Measurements from ENCODE around the gene BFSP1.

BFSP1 gene

GRCh38 chr20:17465236-17465635 lies 65.9 kb downstream of the BFSP1 start:
- DNase-seq (ENCODE audit: low read depth) = no peak

DNA sequence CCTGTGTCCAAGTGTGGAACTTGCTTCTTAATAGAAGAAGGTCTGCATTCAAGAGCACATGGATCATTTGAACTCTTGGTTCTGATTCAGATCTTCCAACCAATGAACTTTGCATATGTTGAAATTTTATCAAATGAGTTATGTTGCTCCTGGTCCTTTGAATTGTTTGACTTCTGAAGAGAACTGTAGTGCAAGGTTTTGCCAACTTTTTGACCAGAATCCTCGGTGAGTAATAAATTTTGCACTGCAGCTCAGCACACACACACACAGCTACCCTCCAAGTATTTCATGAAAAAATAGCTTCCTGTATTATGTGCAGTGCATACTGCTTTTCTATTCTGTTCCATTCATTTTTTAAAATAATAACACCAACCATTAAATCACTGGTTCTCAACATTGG lies 67.5 kb downstream of the BFSP1 start:
- DNase-seq (ENCODE audit: low read depth) = no peak

- no peak for DNase-seq (ENCODE audit: low read depth)
Observed at GRCh38 chr20:17461941-17462340, 69.2 kb downstream of the BFSP1 start.

GRCh38 chr20:17460119-17460518 lies 71.1 kb downstream of the BFSP1 start:
- DNase-seq (ENCODE audit: low read depth) = no peak

- DNase-seq (ENCODE audit: low read depth) = no peak
Observed at GRCh38 chr20:17457588-17458190, 73.5 kb downstream of the BFSP1 start.

GRCh38 chr20:17457079-17457478 lies 74.1 kb downstream of the BFSP1 start:
- no peak for DNase-seq (ENCODE audit: low read depth)

DNA sequence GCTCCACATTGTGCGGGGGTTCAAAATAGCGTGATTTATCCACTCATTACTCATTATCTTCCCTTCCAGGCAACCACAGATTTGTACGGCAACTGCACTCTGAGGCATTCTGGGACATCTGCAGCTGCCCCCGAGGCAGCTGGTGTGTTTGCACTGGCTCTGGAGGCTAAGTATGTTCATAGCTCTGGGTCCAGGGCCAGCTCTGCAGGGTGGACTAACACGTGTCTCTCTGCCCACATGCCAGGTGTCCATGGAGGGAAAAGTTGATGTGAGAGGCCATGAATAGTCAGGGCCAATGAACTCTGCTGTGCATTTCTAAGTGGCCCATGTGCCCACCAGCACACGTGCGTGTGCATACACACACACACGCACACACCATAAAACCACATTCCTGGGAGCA lies 74.9 kb downstream of the BFSP1 start:
- no peak for DNase-seq (ENCODE audit: low read depth)

DNA sequence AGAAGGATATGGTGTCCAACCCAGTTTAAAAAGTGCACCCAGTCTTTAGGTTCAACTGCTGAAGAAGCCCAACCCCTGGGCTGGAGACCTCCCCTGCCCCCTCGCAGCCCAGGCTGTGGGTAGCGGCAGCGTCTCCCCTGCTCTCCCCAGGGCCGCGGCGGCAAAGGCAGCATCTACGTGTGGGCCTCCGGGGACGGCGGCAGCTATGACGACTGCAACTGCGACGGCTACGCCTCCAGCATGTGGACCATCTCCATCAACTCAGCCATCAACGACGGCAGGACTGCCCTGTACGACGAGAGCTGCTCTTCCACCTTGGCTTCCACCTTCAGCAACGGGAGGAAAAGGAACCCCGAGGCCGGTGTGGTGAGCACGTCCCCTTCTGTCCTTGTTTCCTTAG lies 77.6 kb downstream of the BFSP1 start:
- no peak for DNase-seq (ENCODE audit: low read depth)

DNA sequence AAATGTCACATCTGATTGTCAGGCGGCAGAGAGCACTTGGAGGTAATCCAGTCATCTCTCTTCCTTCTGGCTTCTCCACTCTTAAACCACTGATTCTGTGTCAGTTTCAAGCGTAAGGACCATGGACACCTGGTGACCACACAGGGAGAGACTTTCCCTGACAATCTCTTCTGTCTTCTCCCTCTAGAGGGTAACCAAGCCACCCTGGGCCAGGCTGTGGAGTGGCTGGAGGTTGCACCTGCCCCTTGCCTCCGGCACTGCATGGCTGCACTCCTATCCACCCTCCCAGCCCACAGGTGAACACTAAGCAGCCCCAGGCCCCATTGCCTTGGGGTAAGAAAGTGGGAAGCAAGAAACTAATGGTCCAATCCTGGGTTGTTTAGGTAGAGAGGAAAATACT lies 78.7 kb downstream of the BFSP1 start:
- no peak for DNase-seq (ENCODE audit: low read depth)

GRCh38 chr20:17449031-17449430 lies 82.1 kb downstream of the BFSP1 start:
- DNase-seq (ENCODE audit: low read depth) = no peak

- DNase-seq (ENCODE audit: low read depth) = no peak
Observed at GRCh38 chr20:17448071-17448470, 83.1 kb downstream of the BFSP1 start.

DNA sequence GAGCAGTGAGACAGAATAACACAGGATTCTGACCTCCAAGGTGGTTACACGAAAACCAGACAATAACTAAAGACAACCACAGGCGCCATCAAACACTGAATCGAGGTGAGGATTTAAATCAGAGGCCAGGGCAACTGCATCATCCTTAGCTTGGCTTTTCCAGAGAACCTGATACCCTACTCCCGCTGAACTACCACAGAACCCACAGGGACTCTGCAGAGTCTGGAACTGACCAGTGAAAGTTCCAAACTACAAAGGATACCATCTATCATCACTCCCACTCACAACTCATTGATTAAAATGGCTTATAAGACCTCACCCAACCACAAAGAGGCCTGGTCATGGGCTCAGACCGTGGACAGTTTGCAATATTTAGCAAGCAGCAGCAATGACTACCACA lies 85.0 kb downstream of the BFSP1 start:
- DNase-seq (ENCODE audit: low read depth) = no peak

GRCh38 chr20:17445543-17445942 lies 85.6 kb downstream of the BFSP1 start:
- DNase-seq (ENCODE audit: low read depth) = no peak

GRCh38 chr20:17444091-17444490 lies 87.1 kb downstream of the BFSP1 start:
- DNase-seq (ENCODE audit: low read depth) = no peak
